Panc1 (cell line): ENCODE data around the gene DOCK1. TPM values are rescaled to one million over a fixed set of nuclear protein-coding genes. Genes with fewer than 3 reads are reported as not detected.
"Not testable (repeated sequence)": the region's sequence is repeated elsewhere in the genome, so short reads cannot be mapped to it uniquely, and the experiment has no call there.

Experiments used
- ATAC-seq: fragments of 200-7000 bp; cut with Tn5 transposase; 2 replicates; pipeline ENCODE4 v1.9.1; 2020; ENCODE audit warnings: mild to moderate bottlenecking, moderate library complexity
- BruUV-seq: library from RNA; stranded (reverse); fragments of 400-500 nt; replicated peaks from 2 replicates; lab custom pipeline; 2021; lab: Mats Ljungman, UMichigan
- CTCF ChIA-PET: fragments of 300-600 bp; sonication (Branson Sonifier 250); formaldehyde crosslinking; loops from one replicate; lab custom pipeline; 2022; ENCODE audit warnings: antibody characterized with exemption; lab: Charles Lee
- POLR2A ChIA-PET: fragments of 300-600 bp; sonication (Branson Sonifier 250); formaldehyde crosslinking; loops from one replicate; lab custom pipeline; 2022; ENCODE audit warnings: antibody characterized with exemption; lab: Charles Lee
- DNase-seq: peaks from one replicate; pipeline ENCODE4 v3.0.0-alpha.2; 2010; ENCODE audit warnings: low read depth, low spot score
- H3K27ac ChIP-seq: 2 replicates; pipeline ENCODE4 v1.5.1; 2011; ENCODE audit warnings: mild to moderate bottlenecking, low read length, inconsistent platforms
- H3K27me3 ChIP-seq: fragments of 200-500 bp; sonication (Bioruptor generic); 2 replicates; pipeline ENCODE4 v1.6.0; 2014; ENCODE audit warnings: low read length, inconsistent platforms; ENCODE audit not compliant: control insufficient read depth, insufficient read depth
- H3K36me3 ChIP-seq: fragments of 200-500 bp; sonication (Bioruptor generic); 2 replicates; pipeline ENCODE4 v1.5.1; 2014; ENCODE audit warnings: inconsistent platforms, mild to moderate bottlenecking, low read length, moderate library complexity; ENCODE audit not compliant: control insufficient read depth, insufficient read depth
- H3K4me1 ChIP-seq: 2 replicates; pipeline ENCODE4 v1.5.1; 2011; ENCODE audit warnings: inconsistent platforms, mild to moderate bottlenecking, low read length, moderate library complexity; ENCODE audit not compliant: control insufficient read depth, insufficient read depth
- H3K4me3 ChIP-seq, 2 experiments: 2 replicates each; pipeline ENCODE4 v1.5.1; 2011 to 2012; ENCODE audit warnings: low read depth in 2 of 2, low read length in 2 of 2, mild to moderate bottlenecking in 2 of 2, inconsistent platforms in 1 of 2, moderate library complexity in 1 of 2
- H3K9me3 ChIP-seq: fragments of 200-500 bp; sonication (Bioruptor generic); 2 replicates; pipeline ENCODE4 v1.5.1; 2014; ENCODE audit warnings: low read depth, mild to moderate bottlenecking, inconsistent platforms, low read length, moderate library complexity; ENCODE audit not compliant: control insufficient read depth, insufficient read depth
- POLR2AphosphoS5 ChIP-seq: IDR thresholded peaks from 2 replicates; pipeline ENCODE4 v1.6.1; 2012; ENCODE audit warnings: mild to moderate bottlenecking, low read depth, low read length, moderate library complexity
- SIN3A ChIP-seq: IDR thresholded peaks from 2 replicates; pipeline ENCODE4 v1.6.1; 2012; ENCODE audit warnings: low read depth, mild to moderate bottlenecking, low read length, moderate library complexity, borderline replicate concordance; ENCODE audit not compliant: insufficient read depth
- TCF7L2 ChIP-seq: IDR thresholded peaks from 2 replicates; pipeline ENCODE4 v1.6.1; 2011; ENCODE audit warnings: mild to moderate bottlenecking, low read depth, low read length, inconsistent platforms
- in situ Hi-C: cut with HindIII; loops from 2 replicates; pipeline ENCODE4 v1.10.0; 2016; ENCODE audit warnings: low sequenced_read_pairs, low pct_unique_long_range_greater_than_20kb
- intact Hi-C: fragments of 100-400 bp; cut with micrococcal nuclease; formaldehyde crosslinking; loops from one replicate; pipeline ENCODE4 v1.10.0; 2022; ENCODE audit not compliant: unreplicated experiment
- total RNA-seq: library from RNA; stranded (reverse); gene quantifications from one replicate; pipeline ENCODE4 v1.2.1, GENCODE V29; 2021; ENCODE audit not compliant: unreplicated experiment
- TF ChIP-seq, protein P1 (sequence below): fragments of 450-650 bp; IDR thresholded peaks from 2 replicates; pipeline ENCODE4 v1.5.1; 2017; ENCODE audit warnings: mild to moderate bottlenecking
- TF ChIP-seq, protein P2 (sequence below), 2 experiments: IDR thresholded peaks; 2 replicates each; pipeline ENCODE4 v1.6.1; 2011 to 2012; ENCODE audit warnings: low read depth in 2 of 2, control low read depth in 1 of 2, low read length in 1 of 2, mild to moderate bottlenecking in 1 of 2, moderate library complexity in 1 of 2; ENCODE audit not compliant: insufficient read depth in 1 of 2

Gene DOCK1
- total RNA-seq, 1 experiment from 2014 or later, result 67.6 TPM

GRCh38 chr10:126913316-126913715 lies 8.1 kb downstream of the DOCK1 start:
- in situ Hi-C loops (no loop called here), intact Hi-C loops (no loop called here)
- BruUV-seq, result no TSS peak
- Histone ChIP-seq H3K4me3 (no peak overlapping the region), H3K9me3 (no peaks in the 10 kb centered on the region), H3K27ac (no peak overlapping the region), H3K36me3 (no peaks in the 10 kb centered on the region), H3K4me1 (peaks cover 12% of the 10 kb centered on the region), H3K27me3 (no peaks in the 10 kb centered on the region)
- ChIA-PET CTCF (no interaction called here), POLR2A (no interaction called here)
- TF ChIP-seq SIN3A, result no peak
- no peak for TF ChIP-seq POLR2AphosphoS5
- TF ChIP-seq, protein P1, sequence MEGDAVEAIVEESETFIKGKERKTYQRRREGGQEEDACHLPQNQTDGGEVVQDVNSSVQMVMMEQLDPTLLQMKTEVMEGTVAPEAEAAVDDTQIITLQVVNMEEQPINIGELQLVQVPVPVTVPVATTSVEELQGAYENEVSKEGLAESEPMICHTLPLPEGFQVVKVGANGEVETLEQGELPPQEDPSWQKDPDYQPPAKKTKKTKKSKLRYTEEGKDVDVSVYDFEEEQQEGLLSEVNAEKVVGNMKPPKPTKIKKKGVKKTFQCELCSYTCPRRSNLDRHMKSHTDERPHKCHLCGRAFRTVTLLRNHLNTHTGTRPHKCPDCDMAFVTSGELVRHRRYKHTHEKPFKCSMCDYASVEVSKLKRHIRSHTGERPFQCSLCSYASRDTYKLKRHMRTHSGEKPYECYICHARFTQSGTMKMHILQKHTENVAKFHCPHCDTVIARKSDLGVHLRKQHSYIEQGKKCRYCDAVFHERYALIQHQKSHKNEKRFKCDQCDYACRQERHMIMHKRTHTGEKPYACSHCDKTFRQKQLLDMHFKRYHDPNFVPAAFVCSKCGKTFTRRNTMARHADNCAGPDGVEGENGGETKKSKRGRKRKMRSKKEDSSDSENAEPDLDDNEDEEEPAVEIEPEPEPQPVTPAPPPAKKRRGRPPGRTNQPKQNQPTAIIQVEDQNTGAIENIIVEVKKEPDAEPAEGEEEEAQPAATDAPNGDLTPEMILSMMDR, result no peak; the same call in 1 of the 2 replicates
- no peak for TF ChIP-seq TCF7L2
- TF ChIP-seq, protein P2, sequence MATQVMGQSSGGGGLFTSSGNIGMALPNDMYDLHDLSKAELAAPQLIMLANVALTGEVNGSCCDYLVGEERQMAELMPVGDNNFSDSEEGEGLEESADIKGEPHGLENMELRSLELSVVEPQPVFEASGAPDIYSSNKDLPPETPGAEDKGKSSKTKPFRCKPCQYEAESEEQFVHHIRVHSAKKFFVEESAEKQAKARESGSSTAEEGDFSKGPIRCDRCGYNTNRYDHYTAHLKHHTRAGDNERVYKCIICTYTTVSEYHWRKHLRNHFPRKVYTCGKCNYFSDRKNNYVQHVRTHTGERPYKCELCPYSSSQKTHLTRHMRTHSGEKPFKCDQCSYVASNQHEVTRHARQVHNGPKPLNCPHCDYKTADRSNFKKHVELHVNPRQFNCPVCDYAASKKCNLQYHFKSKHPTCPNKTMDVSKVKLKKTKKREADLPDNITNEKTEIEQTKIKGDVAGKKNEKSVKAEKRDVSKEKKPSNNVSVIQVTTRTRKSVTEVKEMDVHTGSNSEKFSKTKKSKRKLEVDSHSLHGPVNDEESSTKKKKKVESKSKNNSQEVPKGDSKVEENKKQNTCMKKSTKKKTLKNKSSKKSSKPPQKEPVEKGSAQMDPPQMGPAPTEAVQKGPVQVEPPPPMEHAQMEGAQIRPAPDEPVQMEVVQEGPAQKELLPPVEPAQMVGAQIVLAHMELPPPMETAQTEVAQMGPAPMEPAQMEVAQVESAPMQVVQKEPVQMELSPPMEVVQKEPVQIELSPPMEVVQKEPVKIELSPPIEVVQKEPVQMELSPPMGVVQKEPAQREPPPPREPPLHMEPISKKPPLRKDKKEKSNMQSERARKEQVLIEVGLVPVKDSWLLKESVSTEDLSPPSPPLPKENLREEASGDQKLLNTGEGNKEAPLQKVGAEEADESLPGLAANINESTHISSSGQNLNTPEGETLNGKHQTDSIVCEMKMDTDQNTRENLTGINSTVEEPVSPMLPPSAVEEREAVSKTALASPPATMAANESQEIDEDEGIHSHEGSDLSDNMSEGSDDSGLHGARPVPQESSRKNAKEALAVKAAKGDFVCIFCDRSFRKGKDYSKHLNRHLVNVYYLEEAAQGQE (IDR thresholded peaks at IDR 0.05; ENCODE audit: insufficient read depth in 1 of 2, low read depth in 2 of 2, low read length in 1 of 2), result no peak
- ATAC-seq (no peak; the same call in 1 of the 2 replicates), DNase-seq (no peak)

- Histone ChIP-seq H3K4me1 (0 out of 2 replicates have a peak, but pooled peaks cover 5% of the 10 kb centered on the region), H3K9me3 (no peaks in the 10 kb centered on the region), H3K27me3 (no peaks in the 10 kb centered on the region), H3K36me3 (no peaks in the 10 kb centered on the region), H3K4me3 (no peak overlapping the region), H3K27ac (no peak overlapping the region)
- no peak for DNase-seq
- CTCF ChIA-PET, result no interaction called here
- in situ Hi-C loops (no loop called here), intact Hi-C loops (no loop called here)
- no peak for TF ChIP-seq TCF7L2
- TF ChIP-seq, protein P1, result no peak
- no peak for TF ChIP-seq SIN3A
- no peak for TF ChIP-seq POLR2AphosphoS5
- TF ChIP-seq, protein P2 (IDR thresholded peaks at IDR 0.05; ENCODE audit: insufficient read depth in 1 of 2, low read depth in 2 of 2, low read length in 1 of 2), result no peak
- POLR2A ChIA-PET, result no interaction called here
- ATAC-seq, result no peak
- BruUV-seq, result no TSS peak
Measured at GRCh38 chr10:126914561-126914960, 9.3 kb downstream of the DOCK1 start.

DNA sequence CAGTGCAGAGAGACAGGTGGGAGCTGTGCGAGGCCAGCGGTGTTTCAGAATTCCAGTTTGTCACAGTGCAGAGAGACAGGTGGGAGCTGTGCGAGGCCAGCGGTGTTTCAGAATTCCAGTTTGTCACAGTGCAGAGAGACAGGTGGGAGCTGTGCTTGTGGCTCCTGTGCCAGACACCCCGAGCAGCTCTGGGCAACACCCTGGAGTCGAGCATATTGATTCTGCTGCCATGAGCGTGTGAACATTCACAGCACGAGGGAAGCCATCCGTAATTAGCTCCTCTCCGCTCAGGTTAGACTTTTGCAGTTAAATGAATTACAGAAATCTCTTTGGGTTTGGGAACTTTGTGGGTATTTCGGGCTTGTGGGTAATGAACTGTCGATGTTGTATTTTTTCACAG lies 11.7 kb downstream of the DOCK1 start:
- ATAC-seq, intact Hi-C loops, BruUV-seq, H3K27me3 ChIP-seq, H3K27ac ChIP-seq, DNase-seq, H3K36me3 ChIP-seq, H3K4me1 ChIP-seq, CTCF ChIA-PET, in situ Hi-C loops, H3K9me3 ChIP-seq, H3K4me3 ChIP-seq: not testable (repeated sequence)
- POLR2A ChIA-PET, result interaction anchor here (0.7 kb wide), 1 partner anchor 675 kb away, joined by 17 read pairs; no protein-coding TSS in a partner anchor
